NCI-H2227 (cell line): ENCODE measurements around the gene CWC27.
"Not testable (repeated sequence)": the region's sequence is repeated elsewhere in the genome, so short reads cannot be mapped to it uniquely, and the experiment has no call there.

Experiments used
- DNase-seq: peaks from one replicate; lab custom pipeline; 2025; ENCODE audit not compliant: unreplicated experiment; lab: John Stamatoyannopoulos, UW

Gene CWC27

GRCh38 chr5:64918083-64918482 is 149.4 kb downstream of the CWC27 start:
- no peak for DNase-seq

GRCh38 chr5:64921386-64921785 is 152.7 kb downstream of the CWC27 start:
- no peak for DNase-seq

- no peak for DNase-seq
Observed at GRCh38 chr5:64923151-64923685, 154.5 kb downstream of the CWC27 start.

- no peak for DNase-seq
Observed at GRCh38 chr5:64925123-64925522, 156.4 kb downstream of the CWC27 start.

- no peak for DNase-seq
Observed at GRCh38 chr5:64929833-64930232, 161.1 kb downstream of the CWC27 start.

GRCh38 chr5:64930672-64931318 is 162.1 kb downstream of the CWC27 start:
- no peak for DNase-seq

- DNase-seq, result not testable (repeated sequence)
Observed at GRCh38 chr5:64939422-64939771, 170.7 kb downstream of the CWC27 start.

GRCh38 chr5:64939772-64940510 is 171.2 kb downstream of the CWC27 start:
- DNase-seq, result peak; percentile 27

- no peak for DNase-seq
Observed at GRCh38 chr5:64942460-64942859, 173.7 kb downstream of the CWC27 start.

- no peak for DNase-seq
Observed at GRCh38 chr5:64944868-64945267, 176.1 kb downstream of the CWC27 start.

- DNase-seq, result no peak
Observed at GRCh38 chr5:64947031-64947430, 178.3 kb downstream of the CWC27 start.

- DNase-seq, result no peak
Observed at GRCh38 chr5:64947801-64948200, 179.1 kb downstream of the CWC27 start.

- DNase-seq, result no peak
Observed at GRCh38 chr5:64949331-64949730, 180.6 kb downstream of the CWC27 start.

- DNase-seq, result no peak
Observed at GRCh38 chr5:64952951-64953673, 184.4 kb downstream of the CWC27 start.

GRCh38 chr5:64954518-64954917 is 185.8 kb downstream of the CWC27 start:
- no peak for DNase-seq

- peak; percentile 8 for DNase-seq
Observed at GRCh38 chr5:64958757-64959391, 190.1 kb downstream of the CWC27 start.

- no peak for DNase-seq
Observed at GRCh38 chr5:64963278-64963677, 194.5 kb downstream of the CWC27 start.

- DNase-seq, result no peak
Observed at GRCh38 chr5:64968591-64969110, 199.9 kb downstream of the CWC27 start.

GRCh38 chr5:64969578-64969977 is 200.8 kb downstream of the CWC27 start:
- DNase-seq, result no peak

GRCh38 chr5:64971513-64971912 is 202.8 kb downstream of the CWC27 start:
- DNase-seq, result no peak

GRCh38 chr5:64971990-64972389 is 203.3 kb downstream of the CWC27 start:
- no peak for DNase-seq
